D721Med (cell line): ENCODE data around the gene MGAT2.

Experiments used
- DNase-seq: peaks from one replicate; pipeline ENCODE4 v3.0.0; 2011; ENCODE audit warnings: low spot score; ENCODE audit not compliant: insufficient read length
- FAIRE-seq: peaks from 2 replicates; lab custom pipeline; 2011; peaks lifted over from hg19 to GRCh38; lab: Jason Lieb, UNC
- CTCF ChIP-seq: IDR thresholded peaks from 2 replicates; pipeline ENCODE4 v1.5.1; 2012; ENCODE audit warnings: mild to moderate bottlenecking, control low read depth; ENCODE audit not compliant: insufficient read depth; ENCODE audit errors: missing control alignments

MGAT2 gene

GRCh38 chr14:49620182-49621113 lies at the start of gene MGAT2, which contains the start of gene RPL36AL:
Gene MGAT2, plus strand, starts transcription at chr14:49620799. Its CDS starts 470 bp downstream, at chr14:49621269.
Gene RPL36AL, minus strand, starts transcription at chr14:49620626. Its CDS starts 1,522 bp downstream, at chr14:49619104.
- FAIRE-seq: no peak
- no peak for TF ChIP-seq CTCF

GRCh38 chr14:49574038-49574437 lies 46.6 kb upstream of the MGAT2 start:
- TF ChIP-seq CTCF: no peak
- DNase-seq: no peak
- FAIRE-seq: no peak

More at GRCh38 chr14:49620182-49621113, at the start of gene MGAT2, which contains the start of gene RPL36AL:
- peak; percentile 86 for DNase-seq

GRCh38 chr14:49578141-49578540 lies 42.5 kb upstream of the MGAT2 start:
- FAIRE-seq (no peak), DNase-seq (no peak)
- TF ChIP-seq CTCF: no peak

GRCh38 chr14:49579841-49580240 lies 40.8 kb upstream of the MGAT2 start:
- TF ChIP-seq CTCF: no peak
- FAIRE-seq: no peak
- no peak for DNase-seq

GRCh38 chr14:49581209-49582112 lies 39.1 kb upstream of the MGAT2 start:
- no peak for TF ChIP-seq CTCF
- FAIRE-seq: no peak
- DNase-seq: no peak

- TF ChIP-seq CTCF: no peak
- DNase-seq (no peak), FAIRE-seq (no peak)
These were observed 38.3 kb upstream of the MGAT2 start for GRCh38 chr14:49582113-49582977.
